Left ventricle myocardium inferior (tissue), 1 donor: ENCODE results near the gene SMARCC1. TPM values are rescaled to one million over a fixed set of nuclear protein-coding genes. Genes with fewer than 3 reads are reported as not detected.
"Not testable (repeated sequence)": the region's sequence is repeated elsewhere in the genome, so short reads cannot be mapped to it uniquely, and the experiment has no call there.

Experiments
- DNase-seq: peaks from one replicate; pipeline ENCODE4 v3.0.0-alpha.2; 2020
- H3K27ac ChIP-seq: fragments of 200-600 bp; replicated peaks from 2 replicates; pipeline ENCODE4 v1.8.0; 2021
- H3K27me3 ChIP-seq: fragments of 200-600 bp; 2 replicates; pipeline ENCODE4 v1.8.0; 2021; ENCODE audit warnings: low read depth
- H3K36me3 ChIP-seq: fragments of 200-600 bp; 2 replicates; pipeline ENCODE4 v1.8.0; 2021
- H3K4me1 ChIP-seq: fragments of 200-600 bp; 2 replicates; pipeline ENCODE4 v1.8.0; 2021
- H3K4me3 ChIP-seq: fragments of 200-600 bp; 2 replicates; pipeline ENCODE4 v1.8.0; 2021; ENCODE audit warnings: mild to moderate bottlenecking, moderate library complexity
- H3K9me3 ChIP-seq: fragments of 200-600 bp; replicated peaks from 2 replicates; pipeline ENCODE4 v1.8.0; 2021
- intact Hi-C: fragments of 100-400 bp; cut with micrococcal nuclease; formaldehyde crosslinking; loops from one replicate; pipeline ENCODE4 v1.11.0; 2022
- total RNA-seq: library from RNA; stranded (reverse); fragmentation: NEBNext Ultra II Directional; extraction: Animal tissue kit (Norgen Biotek cat#: 25700); gene quantifications from one replicate; pipeline ENCODE4 v1.2.1, GENCODE V29; 2021
- TF ChIP-seq, protein P1 (sequence below): fragments of 200-600 bp; IDR thresholded peaks from 2 replicates; pipeline ENCODE4 v1.8.0; 2021; ENCODE audit warnings: antibody characterized with exemption, mild to moderate bottlenecking, borderline replicate concordance
- donor health status: DM: no; HTN: yes; CAD: no; lungs with severe emphysema.

Gene SMARCC1
- total RNA-seq, 1 donor from 2014 or later: 22.9 TPM

DNA sequence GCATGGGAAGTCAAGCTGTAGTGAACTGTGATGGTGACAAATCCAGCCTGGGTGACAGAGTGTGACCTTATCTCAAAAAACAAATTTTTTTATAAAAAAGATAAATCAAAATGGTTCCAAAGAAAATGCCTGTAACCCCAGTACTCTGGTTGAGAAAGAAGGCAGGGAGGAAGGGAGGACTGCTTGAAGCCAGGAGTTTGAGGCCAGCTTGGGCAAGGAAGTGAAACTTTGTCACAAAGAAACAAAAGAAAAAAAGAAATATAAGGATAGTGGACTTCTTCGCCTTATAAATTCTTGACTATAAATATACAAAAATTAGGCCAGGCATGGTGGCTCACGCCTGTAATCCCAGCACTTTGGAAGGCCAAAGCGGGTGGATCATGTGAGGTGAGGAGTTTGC, 34.1 kb downstream of the SMARCC1 start:
- Histone ChIP-seq H3K27ac (no peak overlapping the region), H3K27me3 (no peaks in the 10 kb centered on the region), H3K9me3 (no peaks in the 10 kb centered on the region), H3K36me3 (peaks cover 13% of the 10 kb centered on the region), H3K4me1 (peaks cover 15% of the 10 kb centered on the region), H3K4me3 (no peak overlapping the region)
- DNase-seq: no peak
- TF ChIP-seq, protein P1, sequence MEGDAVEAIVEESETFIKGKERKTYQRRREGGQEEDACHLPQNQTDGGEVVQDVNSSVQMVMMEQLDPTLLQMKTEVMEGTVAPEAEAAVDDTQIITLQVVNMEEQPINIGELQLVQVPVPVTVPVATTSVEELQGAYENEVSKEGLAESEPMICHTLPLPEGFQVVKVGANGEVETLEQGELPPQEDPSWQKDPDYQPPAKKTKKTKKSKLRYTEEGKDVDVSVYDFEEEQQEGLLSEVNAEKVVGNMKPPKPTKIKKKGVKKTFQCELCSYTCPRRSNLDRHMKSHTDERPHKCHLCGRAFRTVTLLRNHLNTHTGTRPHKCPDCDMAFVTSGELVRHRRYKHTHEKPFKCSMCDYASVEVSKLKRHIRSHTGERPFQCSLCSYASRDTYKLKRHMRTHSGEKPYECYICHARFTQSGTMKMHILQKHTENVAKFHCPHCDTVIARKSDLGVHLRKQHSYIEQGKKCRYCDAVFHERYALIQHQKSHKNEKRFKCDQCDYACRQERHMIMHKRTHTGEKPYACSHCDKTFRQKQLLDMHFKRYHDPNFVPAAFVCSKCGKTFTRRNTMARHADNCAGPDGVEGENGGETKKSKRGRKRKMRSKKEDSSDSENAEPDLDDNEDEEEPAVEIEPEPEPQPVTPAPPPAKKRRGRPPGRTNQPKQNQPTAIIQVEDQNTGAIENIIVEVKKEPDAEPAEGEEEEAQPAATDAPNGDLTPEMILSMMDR: no peak
- intact Hi-C loops: no loop called here

DNA sequence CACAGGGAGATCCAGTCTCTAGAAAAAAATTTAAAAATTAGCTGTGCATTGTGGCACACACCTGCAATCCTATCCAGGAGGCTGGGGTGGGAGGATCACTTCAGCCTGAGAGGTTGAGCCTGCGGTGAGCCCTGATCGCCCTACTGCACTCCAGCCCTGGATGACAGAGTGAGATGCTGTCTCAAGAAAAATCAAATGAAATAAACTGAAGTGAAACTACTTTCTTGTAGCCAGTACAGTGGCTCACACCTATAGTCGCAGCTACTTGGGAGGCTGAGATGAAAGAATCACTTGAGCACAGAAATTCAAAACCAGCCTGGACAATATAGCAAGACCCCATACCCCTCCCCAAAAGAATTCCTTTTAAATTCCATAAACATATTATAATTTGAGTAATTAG, 35.4 kb downstream of the SMARCC1 start:
- Histone ChIP-seq H3K27me3 (no peaks in the 10 kb centered on the region), H3K9me3 (no peaks in the 10 kb centered on the region), H3K4me1 (peaks cover 26% of the 10 kb centered on the region), H3K27ac (no peak overlapping the region), H3K4me3 (no peak overlapping the region), H3K36me3 (peaks cover 13% of the 10 kb centered on the region)
- no peak for DNase-seq
- intact Hi-C loops: no loop called here
- TF ChIP-seq, protein P1: no peak

GRCh38 chr3:47743855-47744254, 37.8 kb downstream of the SMARCC1 start:
- intact Hi-C loops: no loop called here
- H3K27me3 ChIP-seq: no peaks in the 10 kb centered on the region

DNA sequence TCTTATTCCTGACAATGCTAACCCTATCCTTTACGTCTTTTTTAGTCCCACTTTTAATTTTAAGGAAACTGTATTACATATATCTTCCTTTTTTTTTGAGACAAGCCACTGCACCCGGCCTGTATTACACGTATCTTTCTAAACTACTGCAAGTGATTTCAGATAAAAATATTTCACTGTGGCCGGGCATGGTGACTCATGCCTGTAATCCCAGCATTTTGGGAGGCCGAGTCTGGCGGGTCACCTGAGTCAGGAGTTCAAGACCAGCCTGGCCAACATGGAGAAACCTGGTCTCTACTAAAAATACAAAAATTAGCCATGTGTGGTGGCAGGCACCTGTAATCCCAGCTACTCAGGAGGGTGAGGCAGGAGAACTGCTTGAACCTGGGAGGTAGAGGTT, 38.3 kb downstream of the SMARCC1 start:
- H3K4me3 ChIP-seq, H3K9me3 ChIP-seq, intact Hi-C loops, H3K27me3 ChIP-seq, DNase-seq: not testable (repeated sequence)
- peak overlapping the region; percentile 70 for H3K27ac ChIP-seq
- H3K4me1 ChIP-seq: peaks cover 26% of the 10 kb centered on the region
- H3K36me3 ChIP-seq: peaks cover 13% of the 10 kb centered on the region

More at GRCh38 chr3:47743855-47744254, 37.8 kb downstream of the SMARCC1 start:
- peaks cover 26% of the 10 kb centered on the region for H3K4me1 ChIP-seq
- DNase-seq: no peak
- TF ChIP-seq, protein P1: no peak
- no peak overlapping the region for H3K27ac ChIP-seq
- no peak overlapping the region for H3K4me3 ChIP-seq
- no peaks in the 10 kb centered on the region for H3K9me3 ChIP-seq
- H3K36me3 ChIP-seq: peaks cover 13% of the 10 kb centered on the region

GRCh38 chr3:47741925-47742324, 39.8 kb downstream of the SMARCC1 start:
- H3K36me3 ChIP-seq: peaks cover 24% of the 10 kb centered on the region
- H3K4me3 ChIP-seq: no peak overlapping the region
- peaks cover 26% of the 10 kb centered on the region for H3K4me1 ChIP-seq
- no peaks in the 10 kb centered on the region for H3K9me3 ChIP-seq
- peak overlapping the region; percentile 70 for H3K27ac ChIP-seq
- no peaks in the 10 kb centered on the region for H3K27me3 ChIP-seq
- TF ChIP-seq, protein P1: no peak
- DNase-seq: no peak
- intact Hi-C loops: no loop called here

DNA sequence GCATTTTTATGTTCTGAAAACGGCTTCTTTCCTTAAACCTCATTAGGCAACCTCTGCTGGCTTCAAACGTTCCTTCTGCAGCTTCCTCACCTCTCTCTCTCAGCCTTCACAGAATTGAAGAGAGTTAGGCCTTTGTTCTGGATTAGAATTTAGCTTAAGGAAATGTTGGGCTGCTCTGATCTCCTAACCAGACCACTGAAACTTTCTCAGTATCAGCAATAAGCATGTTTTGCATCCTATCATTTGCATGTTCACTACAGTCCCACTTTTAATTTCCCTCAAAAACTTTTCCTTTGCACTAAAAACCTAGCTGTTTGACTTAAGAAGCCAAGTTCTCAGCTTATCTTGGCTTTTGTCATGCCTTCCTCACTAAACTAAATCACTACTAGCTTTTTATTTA, 49.5 kb downstream of the SMARCC1 start:
- H3K36me3 ChIP-seq: peaks cover 85% of the 10 kb centered on the region
- TF ChIP-seq, protein P1: no peak
- no peaks in the 10 kb centered on the region for H3K27me3 ChIP-seq
- no peak overlapping the region for H3K4me3 ChIP-seq
- no peak overlapping the region for H3K27ac ChIP-seq
- no peak for DNase-seq
- no peaks in the 10 kb centered on the region for H3K9me3 ChIP-seq
- H3K4me1 ChIP-seq: no peaks in the 10 kb centered on the region
- intact Hi-C loops: no loop called here
